ENCODE measurements around the gene NAGLU. TPM values are rescaled to one million over a fixed set of nuclear protein-coding genes. Genes with fewer than 3 reads are reported as not detected.

The NAGLU gene
- total and polyA plus RNA-seq, 2 of the 13 experiments (the other 11 are each of a cell fraction or from before 2014, with no cell fraction given) = 28.2 to 40.1 TPM

DNA sequence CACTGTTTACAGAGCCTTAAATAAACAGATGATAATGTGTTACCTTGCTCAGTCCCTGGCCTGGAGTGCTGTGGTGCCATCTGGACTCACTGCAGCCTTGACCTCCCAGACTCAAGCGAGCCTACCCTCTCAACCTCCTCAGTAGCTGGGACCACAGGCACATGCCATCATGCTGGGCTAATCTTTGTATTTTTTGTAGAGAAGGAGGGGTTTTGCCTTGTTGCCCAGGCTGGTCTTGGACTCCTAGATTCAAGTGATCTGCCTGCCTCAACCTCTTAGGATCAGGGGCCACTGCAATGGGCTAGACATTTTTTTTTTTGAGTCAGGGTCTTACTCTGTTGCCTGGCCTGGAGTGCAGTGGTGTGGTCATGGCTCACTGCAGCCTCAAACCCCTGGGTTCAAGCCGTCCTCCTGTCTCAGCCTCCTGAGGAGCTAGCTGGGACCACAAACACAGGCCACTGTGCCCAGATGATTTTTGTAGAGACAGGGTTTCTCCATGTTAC, 5.0 kb upstream of the NAGLU start (continued):
- TF ChIP-seq, protein P1, sequence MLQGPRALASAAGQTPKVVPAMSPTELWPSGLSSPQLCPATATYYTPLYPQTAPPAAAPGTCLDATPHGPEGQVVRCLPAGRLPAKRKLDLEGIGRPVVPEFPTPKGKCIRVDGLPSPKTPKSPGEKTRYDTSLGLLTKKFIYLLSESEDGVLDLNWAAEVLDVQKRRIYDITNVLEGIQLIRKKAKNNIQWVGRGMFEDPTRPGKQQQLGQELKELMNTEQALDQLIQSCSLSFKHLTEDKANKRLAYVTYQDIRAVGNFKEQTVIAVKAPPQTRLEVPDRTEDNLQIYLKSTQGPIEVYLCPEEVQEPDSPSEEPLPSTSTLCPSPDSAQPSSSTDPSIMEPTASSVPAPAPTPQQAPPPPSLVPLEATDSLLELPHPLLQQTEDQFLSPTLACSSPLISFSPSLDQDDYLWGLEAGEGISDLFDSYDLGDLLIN (CRISPR knock-in tag; IDR thresholded peaks at IDR 0.05; ENCODE audit: borderline replicate concordance) = no peak
- TF ChIP-seq ISL2 (CRISPR knock-in tag; IDR thresholded peaks at IDR 0.05) (peak; percentile 88; the same call in 1 of the 2 replicates), ZNF563 (CRISPR knock-in tag; IDR thresholded peaks at IDR 0.05) (no peak), STAG1 (CRISPR knock-in tag; IDR thresholded peaks at IDR 0.05) (no peak), TCF7L2 (IDR thresholded peaks at IDR 0.05; ENCODE audit: low read depth, low read length) (no peak), EEA1 (CRISPR knock-in tag; IDR thresholded peaks at IDR 0.05; ENCODE audit: borderline replicate concordance) (0 out of 2 replicates have a peak, but pooled peaks have one; percentile 55), HNRNPUL1 (IDR thresholded peaks at IDR 0.05; ENCODE audit: low read depth, low read length) (no peak), SMARCC2 (IDR thresholded peaks at IDR 0.05) (no peak), ZNF670 (CRISPR knock-in tag; IDR thresholded peaks at IDR 0.05; ENCODE audit: borderline replicate concordance) (no peak), ZNF850 (CRISPR knock-in tag; conservative IDR thresholded peaks at IDR 0.05) (no peak), PHF20 (CRISPR knock-in tag; IDR thresholded peaks at IDR 0.05) (no peak)
- TF ChIP-seq, protein P2, sequence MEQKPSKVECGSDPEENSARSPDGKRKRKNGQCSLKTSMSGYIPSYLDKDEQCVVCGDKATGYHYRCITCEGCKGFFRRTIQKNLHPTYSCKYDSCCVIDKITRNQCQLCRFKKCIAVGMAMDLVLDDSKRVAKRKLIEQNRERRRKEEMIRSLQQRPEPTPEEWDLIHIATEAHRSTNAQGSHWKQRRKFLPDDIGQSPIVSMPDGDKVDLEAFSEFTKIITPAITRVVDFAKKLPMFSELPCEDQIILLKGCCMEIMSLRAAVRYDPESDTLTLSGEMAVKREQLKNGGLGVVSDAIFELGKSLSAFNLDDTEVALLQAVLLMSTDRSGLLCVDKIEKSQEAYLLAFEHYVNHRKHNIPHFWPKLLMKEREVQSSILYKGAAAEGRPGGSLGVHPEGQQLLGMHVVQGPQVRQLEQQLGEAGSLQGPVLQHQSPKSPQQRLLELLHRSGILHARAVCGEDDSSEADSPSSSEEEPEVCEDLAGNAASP (CRISPR knock-in tag; IDR thresholded peaks at IDR 0.05; ENCODE audit: borderline replicate concordance) = peak; percentile 97
- TF ChIP-seq, protein P3, sequence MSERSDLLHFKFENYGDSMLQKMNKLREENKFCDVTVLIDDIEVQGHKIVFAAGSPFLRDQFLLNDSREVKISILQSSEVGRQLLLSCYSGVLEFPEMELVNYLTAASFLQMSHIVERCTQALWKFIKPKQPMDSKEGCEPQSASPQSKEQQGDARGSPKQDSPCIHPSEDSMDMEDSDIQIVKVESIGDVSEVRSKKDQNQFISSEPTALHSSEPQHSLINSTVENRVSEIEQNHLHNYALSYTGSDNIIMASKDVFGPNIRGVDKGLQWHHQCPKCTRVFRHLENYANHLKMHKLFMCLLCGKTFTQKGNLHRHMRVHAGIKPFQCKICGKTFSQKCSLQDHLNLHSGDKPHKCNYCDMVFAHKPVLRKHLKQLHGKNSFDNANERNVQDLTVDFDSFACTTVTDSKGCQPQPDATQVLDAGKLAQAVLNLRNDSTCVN (CRISPR knock-in tag; IDR thresholded peaks at IDR 0.05; ENCODE audit: borderline replicate concordance) = 0 out of 2 replicates have a peak, but pooled peaks have one; percentile 72
- TF ChIP-seq, protein P4, sequence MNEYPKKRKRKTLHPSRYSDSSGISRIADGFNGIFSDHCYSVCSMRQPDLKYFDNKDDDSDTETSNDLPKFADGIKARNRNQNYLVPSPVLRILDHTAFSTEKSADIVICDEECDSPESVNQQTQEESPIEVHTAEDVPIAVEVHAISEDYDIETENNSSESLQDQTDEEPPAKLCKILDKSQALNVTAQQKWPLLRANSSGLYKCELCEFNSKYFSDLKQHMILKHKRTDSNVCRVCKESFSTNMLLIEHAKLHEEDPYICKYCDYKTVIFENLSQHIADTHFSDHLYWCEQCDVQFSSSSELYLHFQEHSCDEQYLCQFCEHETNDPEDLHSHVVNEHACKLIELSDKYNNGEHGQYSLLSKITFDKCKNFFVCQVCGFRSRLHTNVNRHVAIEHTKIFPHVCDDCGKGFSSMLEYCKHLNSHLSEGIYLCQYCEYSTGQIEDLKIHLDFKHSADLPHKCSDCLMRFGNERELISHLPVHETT (CRISPR knock-in tag; conservative IDR thresholded peaks at IDR 0.05) = no peak; the same call in 1 of the 2 replicates
- TF ChIP-seq, protein P5, sequence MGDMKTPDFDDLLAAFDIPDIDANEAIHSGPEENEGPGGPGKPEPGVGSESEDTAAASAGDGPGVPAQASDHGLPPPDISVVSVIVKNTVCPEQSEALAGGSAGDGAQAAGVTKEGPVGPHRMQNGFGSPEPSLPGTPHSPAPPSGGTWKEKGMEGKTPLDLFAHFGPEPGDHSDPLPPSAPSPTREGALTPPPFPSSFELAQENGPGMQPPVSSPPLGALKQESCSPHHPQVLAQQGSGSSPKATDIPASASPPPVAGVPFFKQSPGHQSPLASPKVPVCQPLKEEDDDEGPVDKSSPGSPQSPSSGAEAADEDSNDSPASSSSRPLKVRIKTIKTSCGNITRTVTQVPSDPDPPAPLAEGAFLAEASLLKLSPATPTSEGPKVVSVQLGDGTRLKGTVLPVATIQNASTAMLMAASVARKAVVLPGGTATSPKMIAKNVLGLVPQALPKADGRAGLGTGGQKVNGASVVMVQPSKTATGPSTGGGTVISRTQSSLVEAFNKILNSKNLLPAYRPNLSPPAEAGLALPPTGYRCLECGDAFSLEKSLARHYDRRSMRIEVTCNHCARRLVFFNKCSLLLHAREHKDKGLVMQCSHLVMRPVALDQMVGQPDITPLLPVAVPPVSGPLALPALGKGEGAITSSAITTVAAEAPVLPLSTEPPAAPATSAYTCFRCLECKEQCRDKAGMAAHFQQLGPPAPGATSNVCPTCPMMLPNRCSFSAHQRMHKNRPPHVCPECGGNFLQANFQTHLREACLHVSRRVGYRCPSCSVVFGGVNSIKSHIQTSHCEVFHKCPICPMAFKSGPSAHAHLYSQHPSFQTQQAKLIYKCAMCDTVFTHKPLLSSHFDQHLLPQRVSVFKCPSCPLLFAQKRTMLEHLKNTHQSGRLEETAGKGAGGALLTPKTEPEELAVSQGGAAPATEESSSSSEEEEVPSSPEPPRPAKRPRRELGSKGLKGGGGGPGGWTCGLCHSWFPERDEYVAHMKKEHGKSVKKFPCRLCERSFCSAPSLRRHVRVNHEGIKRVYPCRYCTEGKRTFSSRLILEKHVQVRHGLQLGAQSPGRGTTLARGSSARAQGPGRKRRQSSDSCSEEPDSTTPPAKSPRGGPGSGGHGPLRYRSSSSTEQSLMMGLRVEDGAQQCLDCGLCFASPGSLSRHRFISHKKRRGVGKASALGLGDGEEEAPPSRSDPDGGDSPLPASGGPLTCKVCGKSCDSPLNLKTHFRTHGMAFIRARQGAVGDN (CRISPR knock-in tag; IDR thresholded peaks at IDR 0.05) = peak; percentile 77; the same call in 1 of the 2 replicates
- TF ChIP-seq, protein P6, sequence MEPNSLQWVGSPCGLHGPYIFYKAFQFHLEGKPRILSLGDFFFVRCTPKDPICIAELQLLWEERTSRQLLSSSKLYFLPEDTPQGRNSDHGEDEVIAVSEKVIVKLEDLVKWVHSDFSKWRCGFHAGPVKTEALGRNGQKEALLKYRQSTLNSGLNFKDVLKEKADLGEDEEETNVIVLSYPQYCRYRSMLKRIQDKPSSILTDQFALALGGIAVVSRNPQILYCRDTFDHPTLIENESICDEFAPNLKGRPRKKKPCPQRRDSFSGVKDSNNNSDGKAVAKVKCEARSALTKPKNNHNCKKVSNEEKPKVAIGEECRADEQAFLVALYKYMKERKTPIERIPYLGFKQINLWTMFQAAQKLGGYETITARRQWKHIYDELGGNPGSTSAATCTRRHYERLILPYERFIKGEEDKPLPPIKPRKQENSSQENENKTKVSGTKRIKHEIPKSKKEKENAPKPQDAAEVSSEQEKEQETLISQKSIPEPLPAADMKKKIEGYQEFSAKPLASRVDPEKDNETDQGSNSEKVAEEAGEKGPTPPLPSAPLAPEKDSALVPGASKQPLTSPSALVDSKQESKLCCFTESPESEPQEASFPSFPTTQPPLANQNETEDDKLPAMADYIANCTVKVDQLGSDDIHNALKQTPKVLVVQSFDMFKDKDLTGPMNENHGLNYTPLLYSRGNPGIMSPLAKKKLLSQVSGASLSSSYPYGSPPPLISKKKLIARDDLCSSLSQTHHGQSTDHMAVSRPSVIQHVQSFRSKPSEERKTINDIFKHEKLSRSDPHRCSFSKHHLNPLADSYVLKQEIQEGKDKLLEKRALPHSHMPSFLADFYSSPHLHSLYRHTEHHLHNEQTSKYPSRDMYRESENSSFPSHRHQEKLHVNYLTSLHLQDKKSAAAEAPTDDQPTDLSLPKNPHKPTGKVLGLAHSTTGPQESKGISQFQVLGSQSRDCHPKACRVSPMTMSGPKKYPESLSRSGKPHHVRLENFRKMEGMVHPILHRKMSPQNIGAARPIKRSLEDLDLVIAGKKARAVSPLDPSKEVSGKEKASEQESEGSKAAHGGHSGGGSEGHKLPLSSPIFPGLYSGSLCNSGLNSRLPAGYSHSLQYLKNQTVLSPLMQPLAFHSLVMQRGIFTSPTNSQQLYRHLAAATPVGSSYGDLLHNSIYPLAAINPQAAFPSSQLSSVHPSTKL (CRISPR knock-in tag; IDR thresholded peaks at IDR 0.05) = peak; percentile 96

Measured in HepG2 (cell line).